ENCODE results near the gene ATP2B2.

- no peak for TF ChIP-seq YY1 (IDR thresholded peaks at IDR 0.05; ENCODE audit: insufficient read depth, insufficient read length)
- TF ChIP-seq ZNF274 (IDR thresholded peaks at IDR 0.05; ENCODE audit: low read depth, low read length), result no peak
- TF ChIP-seq SUZ12 (IDR thresholded peaks at IDR 0.05; ENCODE audit: extremely low read depth, insufficient read depth, insufficient read length), result no peak
These were observed 30.5 kb downstream of the ATP2B2 start for GRCh38 chr3:10474847-10475246.
